Measurements from ENCODE around the gene DGCR6L. TPM values are rescaled to one million over a fixed set of nuclear protein-coding genes. Genes with fewer than 3 reads are reported as not detected.
"Not testable (repeated sequence)": the region's sequence is repeated elsewhere in the genome, so short reads cannot be mapped to it uniquely, and the experiment has no call there.

Gene DGCR6L
- total and polyA plus RNA-seq, 2 donors (not counting 1 experiment from before 2014, with no cell fraction given) = 26.2 to 53.2 TPM

- H4K20me1 ChIP-seq (ENCODE audit: control insufficient read depth, extremely low read depth, insufficient read depth, low read length); H3K4me3 ChIP-seq (replicated peaks in 1 of 4; ENCODE audit: control extremely low read depth in 1 of 4, insufficient read depth in 1 of 4, low read depth in 3 of 4, low read length in 4 of 4): not testable (repeated sequence)
- DNase-seq (ENCODE audit: low read depth in 2 of 2) = peak; percentile 18 to 31
Measured at GRCh38 chr22:20285473-20286311, 34.2 kb downstream of the DGCR6L start.

DNA sequence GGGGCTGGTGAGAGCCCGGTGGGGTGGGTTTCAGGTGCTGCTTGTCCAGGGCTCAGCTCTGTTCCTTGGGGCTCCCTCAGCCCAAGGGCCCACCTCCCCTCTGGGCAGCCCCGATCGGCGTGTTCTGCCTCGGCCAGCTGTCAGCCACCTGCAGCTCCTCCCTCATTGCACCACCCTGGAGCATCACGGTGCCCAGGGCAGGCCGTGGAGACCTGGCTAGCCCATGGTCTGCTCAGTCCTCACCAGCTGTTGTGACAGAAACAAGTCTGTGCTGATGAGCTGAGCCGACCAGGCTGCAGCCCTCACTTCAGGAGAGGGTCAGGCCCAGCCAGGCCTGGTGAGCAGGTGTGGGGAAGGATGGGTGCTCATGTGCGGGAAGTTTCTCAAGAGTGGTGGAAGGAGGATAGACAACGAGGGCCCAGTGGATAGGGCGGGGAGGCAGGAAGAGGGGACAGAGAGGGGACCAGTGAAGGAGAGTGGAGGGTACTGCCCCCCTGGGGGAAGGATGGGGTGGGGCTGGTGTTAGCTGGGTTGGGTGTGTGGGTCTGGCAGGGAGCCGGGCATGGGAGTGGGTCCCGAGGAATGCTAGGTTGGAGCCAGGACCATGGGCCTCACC, 35.3 kb downstream of the DGCR6L start:
- Histone ChIP-seq H2AFZ (ENCODE audit: low read length) (no peak overlapping the region), H3K4me3 (replicated peaks in 1 of 4; ENCODE audit: control extremely low read depth in 1 of 4, insufficient read depth in 1 of 4, low read depth in 3 of 4, low read length in 4 of 4) (no peak overlapping the region), H4K20me1 (ENCODE audit: control insufficient read depth, extremely low read depth, insufficient read depth, low read length) (no peaks in the 10 kb centered on the region), H3K9me3 (ENCODE audit: control insufficient read depth, insufficient read depth, low read depth, low read length) (no peaks in the 10 kb centered on the region), H3K27ac (ENCODE audit: insufficient read depth, low read length) (no peak overlapping the region), H3K4me2 (ENCODE audit: extremely low read depth, insufficient read depth, low read length) (no peak overlapping the region), H3K9ac (ENCODE audit: insufficient read depth, low read length) (no peak overlapping the region), H3K79me2 (ENCODE audit: control insufficient read depth, insufficient read depth, low read length) (no peaks in the 10 kb centered on the region), H3K36me3 (ENCODE audit: control insufficient read depth, insufficient read depth, low read length) (no peaks in the 10 kb centered on the region), H3K27me3 (ENCODE audit: control insufficient read depth, insufficient read depth, low read length) (no peaks in the 10 kb centered on the region), H3K4me1 (ENCODE audit: control insufficient read depth, extremely low read depth, insufficient read depth, low read length) (no peaks in the 10 kb centered on the region)
- no peak for DNase-seq (ENCODE audit: low read depth in 2 of 2)
- no peak for TF ChIP-seq EZH2 (IDR thresholded peaks at IDR 0.05; ENCODE audit: low read length, missing control alignments)
- TF ChIP-seq, protein P1, sequence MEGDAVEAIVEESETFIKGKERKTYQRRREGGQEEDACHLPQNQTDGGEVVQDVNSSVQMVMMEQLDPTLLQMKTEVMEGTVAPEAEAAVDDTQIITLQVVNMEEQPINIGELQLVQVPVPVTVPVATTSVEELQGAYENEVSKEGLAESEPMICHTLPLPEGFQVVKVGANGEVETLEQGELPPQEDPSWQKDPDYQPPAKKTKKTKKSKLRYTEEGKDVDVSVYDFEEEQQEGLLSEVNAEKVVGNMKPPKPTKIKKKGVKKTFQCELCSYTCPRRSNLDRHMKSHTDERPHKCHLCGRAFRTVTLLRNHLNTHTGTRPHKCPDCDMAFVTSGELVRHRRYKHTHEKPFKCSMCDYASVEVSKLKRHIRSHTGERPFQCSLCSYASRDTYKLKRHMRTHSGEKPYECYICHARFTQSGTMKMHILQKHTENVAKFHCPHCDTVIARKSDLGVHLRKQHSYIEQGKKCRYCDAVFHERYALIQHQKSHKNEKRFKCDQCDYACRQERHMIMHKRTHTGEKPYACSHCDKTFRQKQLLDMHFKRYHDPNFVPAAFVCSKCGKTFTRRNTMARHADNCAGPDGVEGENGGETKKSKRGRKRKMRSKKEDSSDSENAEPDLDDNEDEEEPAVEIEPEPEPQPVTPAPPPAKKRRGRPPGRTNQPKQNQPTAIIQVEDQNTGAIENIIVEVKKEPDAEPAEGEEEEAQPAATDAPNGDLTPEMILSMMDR (conservative IDR thresholded peaks at IDR 0.05 in 1 of 2, IDR thresholded peaks at IDR 0.05 in 1 of 2; ENCODE audit: low read depth in 1 of 2, low read length in 2 of 2) = no peak

More at GRCh38 chr22:20285473-20286311, 34.2 kb downstream of the DGCR6L start:
- H3K4me1 ChIP-seq (ENCODE audit: control insufficient read depth, extremely low read depth, insufficient read depth, low read length); H3K4me2 ChIP-seq (ENCODE audit: extremely low read depth, insufficient read depth, low read length); H3K36me3 ChIP-seq (ENCODE audit: control insufficient read depth, insufficient read depth, low read length); H3K79me2 ChIP-seq (ENCODE audit: control insufficient read depth, insufficient read depth, low read length); H2AFZ ChIP-seq (ENCODE audit: low read length); H3K27me3 ChIP-seq (ENCODE audit: control insufficient read depth, insufficient read depth, low read length); H3K9me3 ChIP-seq (ENCODE audit: control insufficient read depth, insufficient read depth, low read depth, low read length); H3K27ac ChIP-seq (ENCODE audit: insufficient read depth, low read length); H3K9ac ChIP-seq (ENCODE audit: insufficient read depth, low read length): not testable (repeated sequence)
- TF ChIP-seq, protein P1 (conservative IDR thresholded peaks at IDR 0.05 in 1 of 2, IDR thresholded peaks at IDR 0.05 in 1 of 2; ENCODE audit: low read depth in 1 of 2, low read length in 2 of 2) = peak; percentile 78 to 79

DNA sequence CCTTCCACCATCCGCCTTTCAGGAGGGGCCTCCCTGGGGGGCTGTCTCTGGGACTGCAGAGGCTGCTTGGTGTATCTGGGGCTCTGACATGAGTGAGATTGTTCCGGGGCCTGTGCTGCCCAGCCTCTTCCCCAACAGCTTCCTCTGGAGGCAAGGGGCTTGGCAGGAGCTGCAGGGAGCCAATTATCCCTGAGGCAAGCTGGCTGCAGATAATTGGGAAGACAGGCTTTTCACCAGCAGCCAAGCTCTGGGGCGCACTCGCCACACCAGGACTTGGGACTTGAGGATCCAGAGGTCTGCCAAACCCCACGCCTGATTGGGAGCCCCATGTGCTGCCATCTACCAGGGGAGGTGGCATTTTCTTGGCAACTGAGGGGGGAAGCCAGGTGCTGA, 36.2 kb downstream of the DGCR6L start:
- Histone ChIP-seq H2AFZ (ENCODE audit: low read length) (no peak overlapping the region), H4K20me1 (ENCODE audit: control insufficient read depth, extremely low read depth, insufficient read depth, low read length) (no peaks in the 10 kb centered on the region), H3K27ac (ENCODE audit: insufficient read depth, low read length) (no peak overlapping the region), H3K4me3 (replicated peaks in 1 of 4; ENCODE audit: control extremely low read depth in 1 of 4, insufficient read depth in 1 of 4, low read depth in 3 of 4, low read length in 4 of 4) (no peak overlapping the region), H3K4me2 (ENCODE audit: extremely low read depth, insufficient read depth, low read length) (no peak overlapping the region), H3K27me3 (ENCODE audit: control insufficient read depth, insufficient read depth, low read length) (no peaks in the 10 kb centered on the region), H3K9ac (ENCODE audit: insufficient read depth, low read length) (no peak overlapping the region), H3K36me3 (ENCODE audit: control insufficient read depth, insufficient read depth, low read length) (no peaks in the 10 kb centered on the region), H3K9me3 (ENCODE audit: control insufficient read depth, insufficient read depth, low read depth, low read length) (no peaks in the 10 kb centered on the region), H3K79me2 (ENCODE audit: control insufficient read depth, insufficient read depth, low read length) (no peaks in the 10 kb centered on the region), H3K4me1 (ENCODE audit: control insufficient read depth, extremely low read depth, insufficient read depth, low read length) (no peaks in the 10 kb centered on the region)
- no peak for TF ChIP-seq EZH2 (IDR thresholded peaks at IDR 0.05; ENCODE audit: low read length, missing control alignments)
- TF ChIP-seq, protein P1 (conservative IDR thresholded peaks at IDR 0.05 in 1 of 2, IDR thresholded peaks at IDR 0.05 in 1 of 2; ENCODE audit: low read depth in 1 of 2, low read length in 2 of 2) = no peak
- no peak for DNase-seq (ENCODE audit: low read depth in 2 of 2)

Data from fibroblast of lung (primary cell).